ENCODE data around the gene SLC25A41. TPM values are rescaled to one million over a fixed set of nuclear protein-coding genes. Genes with fewer than 3 reads are reported as not detected.

SLC25A41 gene
- total and polyA plus RNA-seq, 9 of the 15 experiments (the other 6 are each of a cell fraction or from before 2014, with no cell fraction given) = 0.08 to 4.2 (median 1.6) TPM

DNA sequence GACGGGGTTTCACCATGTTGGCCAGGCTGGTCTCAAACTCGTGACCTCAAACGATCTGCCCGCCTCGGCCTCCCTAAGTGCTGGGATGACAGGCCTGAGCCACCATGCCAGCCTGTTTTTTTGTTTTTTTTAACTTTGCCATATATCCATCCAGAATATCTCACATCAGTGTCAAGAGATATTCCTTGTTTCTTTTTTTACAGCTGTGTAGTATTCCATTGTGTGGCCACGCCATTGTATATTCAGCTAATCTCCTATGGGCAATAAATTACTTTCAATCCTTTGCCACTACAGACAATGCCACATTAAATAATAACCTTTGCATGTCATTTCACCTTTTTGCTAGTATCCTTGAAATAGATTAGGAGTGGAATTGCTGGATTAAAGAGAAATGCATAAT lies 24.2 kb downstream of the SLC25A41 start:
- intact Hi-C loops (cut with micrococcal nuclease) = no loop called here
- Histone ChIP-seq H4K20me1 (replicated peaks; ENCODE audit: control insufficient read depth, insufficient read depth, low read length) (peaks cover 2% of the 10 kb centered on the region; the same call in 1 of the 2 replicates), H3K27me3 (ENCODE audit: control insufficient read depth in 2 of 2, insufficient read depth in 2 of 2, low read length in 2 of 2) (no peaks in the 10 kb centered on the region), H3K9ac (ENCODE audit: insufficient read depth in 1 of 2, low read depth in 2 of 2, low read length in 2 of 2) (no peak overlapping the region), H3K27ac (ENCODE audit: extremely low read depth, low read depth, low read length) (no peak overlapping the region), H3K79me2 (ENCODE audit: control insufficient read depth, insufficient read depth, low read length) (no peaks in the 10 kb centered on the region), H3K9me3 (replicated peaks; ENCODE audit: control insufficient read depth, insufficient read depth, low read depth, low read length) (no peaks in the 10 kb centered on the region), H3K36me3 (ENCODE audit: control insufficient read depth, insufficient read depth, low read length) (peaks cover 10% of the 10 kb centered on the region; the same call in 1 of the 3 replicates), H3K4me1 (replicated peaks in 1 of 2; ENCODE audit: control insufficient read depth in 2 of 2, insufficient read depth in 2 of 2, low read length in 2 of 2) (peaks cover 0 to 18% of the 10 kb centered on the region in 2 experiments; a peak in 2 of 5 replicates), H3K4me3 (no peak overlapping the region), H3K4me2 (ENCODE audit: insufficient read depth, low read length) (no peak overlapping the region), H2AFZ (ENCODE audit: low read depth, low read length) (no peak overlapping the region), H3K9me1 (ENCODE audit: control insufficient read depth, insufficient read depth, low read length) (no peaks in the 10 kb centered on the region)
- no peak for ATAC-seq
- ChIA-PET CTCF (ENCODE audit: low intra/inter-chr PET ratio) (no interaction called here), POLR2A (interaction anchor here (0.6 kb wide), 1 partner anchor 121 kb away, joined by 3 read pairs; the partner anchor contains the start of gene TNFSF9)
- in situ Hi-C loops (cut with MboI) = no loop called here
- no peak for DNase-seq (ENCODE audit: extremely low read depth in 1 of 4, low spot score in 3 of 4)
- 75% methylated on average over 6 of the region's 6 CpGs for WGBS (ENCODE audit: insufficient coverage, low coverage, missing lambda C conversion rate)
- TF ChIP-seq ZNF146 (CRISPR knock-in tag; IDR thresholded peaks at IDR 0.05; ENCODE audit: unreplicated experiment) (peak; percentile 72), BCLAF1 (IDR thresholded peaks at IDR 0.05; ENCODE audit: borderline replicate concordance in 1 of 2, control insufficient read depth in 1 of 2, low read depth in 2 of 2, low read length in 1 of 2) (no peak)
- no peak for FAIRE-seq
- BruUV-seq (replicated peaks) = no TSS peak
